ENCODE measurements around the gene LGR6.

DNA sequence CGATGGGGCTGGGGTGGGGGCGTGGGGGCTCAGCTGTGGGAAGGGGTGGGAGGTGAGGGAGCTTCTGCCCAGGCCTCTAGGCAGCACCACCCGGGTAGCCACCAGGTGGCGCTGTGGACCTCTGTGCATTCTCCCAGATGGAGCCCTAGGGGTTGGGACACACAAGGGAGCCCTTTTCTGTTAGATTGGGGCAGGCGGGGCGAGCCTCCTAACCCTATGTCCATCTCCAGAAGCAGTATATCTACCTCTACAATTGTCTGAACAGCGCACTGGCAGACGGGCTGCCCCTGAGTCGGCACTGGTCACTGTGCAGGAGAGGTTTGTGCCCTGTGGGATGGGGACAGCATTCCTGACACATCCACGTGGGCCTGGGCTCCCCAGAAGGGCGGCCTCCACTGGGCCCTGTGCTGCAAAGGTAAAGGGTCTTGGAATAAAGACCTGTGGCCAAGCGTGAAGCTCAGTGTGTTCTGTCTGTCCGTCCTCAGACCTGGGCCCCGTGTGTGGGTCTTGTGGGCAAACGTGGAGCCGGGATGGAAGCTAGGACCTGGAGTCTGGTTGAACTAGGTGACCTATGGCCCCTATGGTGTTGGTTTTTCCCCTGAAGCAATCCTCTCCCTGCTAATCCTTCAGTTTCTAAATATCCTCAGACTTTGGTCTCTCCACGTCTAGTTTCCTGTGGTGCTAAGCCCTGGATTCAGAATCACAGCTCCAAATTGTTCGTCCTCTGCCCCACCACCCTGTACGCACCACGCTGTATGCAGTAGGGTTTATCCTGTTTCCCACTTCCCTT, 4.4 kb upstream of the LGR6 start:
- TF ChIP-seq, protein P1, sequence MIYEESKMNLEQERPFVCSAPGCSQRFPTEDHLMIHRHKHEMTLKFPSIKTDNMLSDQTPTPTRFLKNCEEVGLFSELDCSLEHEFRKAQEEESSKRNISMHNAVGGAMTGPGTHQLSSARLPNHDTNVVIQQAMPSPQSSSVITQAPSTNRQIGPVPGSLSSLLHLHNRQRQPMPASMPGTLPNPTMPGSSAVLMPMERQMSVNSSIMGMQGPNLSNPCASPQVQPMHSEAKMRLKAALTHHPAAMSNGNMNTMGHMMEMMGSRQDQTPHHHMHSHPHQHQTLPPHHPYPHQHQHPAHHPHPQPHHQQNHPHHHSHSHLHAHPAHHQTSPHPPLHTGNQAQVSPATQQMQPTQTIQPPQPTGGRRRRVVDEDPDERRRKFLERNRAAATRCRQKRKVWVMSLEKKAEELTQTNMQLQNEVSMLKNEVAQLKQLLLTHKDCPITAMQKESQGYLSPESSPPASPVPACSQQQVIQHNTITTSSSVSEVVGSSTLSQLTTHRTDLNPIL (CRISPR knock-in tag; IDR thresholded peaks at IDR 0.05; ENCODE audit: low read depth) = no peak
- TF ChIP-seq ESRRG (CRISPR knock-in tag; IDR thresholded peaks at IDR 0.05) (no peak), ARNTL (CRISPR knock-in tag; IDR thresholded peaks at IDR 0.05; ENCODE audit: borderline replicate concordance, low read depth) (no peak), TCF4 (CRISPR knock-in tag; IDR thresholded peaks at IDR 0.05; ENCODE audit: borderline replicate concordance) (no peak), RARB (CRISPR knock-in tag; IDR thresholded peaks at IDR 0.05) (no peak), BACH2 (CRISPR knock-in tag; IDR thresholded peaks at IDR 0.05; ENCODE audit: borderline replicate concordance) (no peak), ZNF565 (CRISPR knock-in tag; conservative IDR thresholded peaks at IDR 0.05; ENCODE audit: low read depth) (no peak)
- TF ChIP-seq, protein P2, sequence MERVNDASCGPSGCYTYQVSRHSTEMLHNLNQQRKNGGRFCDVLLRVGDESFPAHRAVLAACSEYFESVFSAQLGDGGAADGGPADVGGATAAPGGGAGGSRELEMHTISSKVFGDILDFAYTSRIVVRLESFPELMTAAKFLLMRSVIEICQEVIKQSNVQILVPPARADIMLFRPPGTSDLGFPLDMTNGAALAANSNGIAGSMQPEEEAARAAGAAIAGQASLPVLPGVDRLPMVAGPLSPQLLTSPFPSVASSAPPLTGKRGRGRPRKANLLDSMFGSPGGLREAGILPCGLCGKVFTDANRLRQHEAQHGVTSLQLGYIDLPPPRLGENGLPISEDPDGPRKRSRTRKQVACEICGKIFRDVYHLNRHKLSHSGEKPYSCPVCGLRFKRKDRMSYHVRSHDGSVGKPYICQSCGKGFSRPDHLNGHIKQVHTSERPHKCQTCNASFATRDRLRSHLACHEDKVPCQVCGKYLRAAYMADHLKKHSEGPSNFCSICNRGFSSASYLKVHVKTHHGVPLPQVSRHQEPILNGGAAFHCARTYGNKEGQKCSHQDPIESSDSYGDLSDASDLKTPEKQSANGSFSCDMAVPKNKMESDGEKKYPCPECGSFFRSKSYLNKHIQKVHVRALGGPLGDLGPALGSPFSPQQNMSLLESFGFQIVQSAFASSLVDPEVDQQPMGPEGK (CRISPR knock-in tag; IDR thresholded peaks at IDR 0.05; ENCODE audit: borderline replicate concordance) = no peak
- TF ChIP-seq, protein P3, sequence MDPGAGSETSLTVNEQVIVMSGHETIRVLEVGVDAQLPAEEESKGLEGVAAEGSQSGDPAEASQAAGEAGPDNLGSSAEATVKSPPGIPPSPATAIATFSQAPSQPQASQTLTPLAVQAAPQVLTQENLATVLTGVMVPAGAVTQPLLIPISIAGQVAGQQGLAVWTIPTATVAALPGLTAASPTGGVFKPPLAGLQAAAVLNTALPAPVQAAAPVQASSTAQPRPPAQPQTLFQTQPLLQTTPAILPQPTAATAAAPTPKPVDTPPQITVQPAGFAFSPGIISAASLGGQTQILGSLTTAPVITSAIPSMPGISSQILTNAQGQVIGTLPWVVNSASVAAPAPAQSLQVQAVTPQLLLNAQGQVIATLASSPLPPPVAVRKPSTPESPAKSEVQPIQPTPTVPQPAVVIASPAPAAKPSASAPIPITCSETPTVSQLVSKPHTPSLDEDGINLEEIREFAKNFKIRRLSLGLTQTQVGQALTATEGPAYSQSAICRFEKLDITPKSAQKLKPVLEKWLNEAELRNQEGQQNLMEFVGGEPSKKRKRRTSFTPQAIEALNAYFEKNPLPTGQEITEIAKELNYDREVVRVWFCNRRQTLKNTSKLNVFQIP (CRISPR knock-in tag; IDR thresholded peaks at IDR 0.05; ENCODE audit: borderline replicate concordance, low read depth) = no peak
